GM23338 (cell line): ENCODE measurements around the gene ASZ1. TPM values are rescaled to one million over a fixed set of nuclear protein-coding genes. Genes with fewer than 3 reads are reported as not detected.

Experiments
- ATAC-seq: fragments of 200-7000 bp; cut with Tn5 transposase; 3 replicates; pipeline ENCODE4 v1.9.1; 2020
- DNase-seq: peaks from one replicate; pipeline ENCODE4 v3.0.0-alpha.2; 2015; ENCODE audit warnings: low spot score
- H2AFZ ChIP-seq: fragments of 200-600 bp; sonication (generic); 2 replicates; pipeline ENCODE4 v1.8.0; 2016; ENCODE audit warnings: antibody characterized with exemption, mild to moderate bottlenecking, moderate library complexity
- H3F3A ChIP-seq: fragments of 200-600 bp; sonication (generic); replicated peaks from 2 replicates; pipeline ENCODE4 v1.8.0; 2017; ENCODE audit warnings: antibody characterized with exemption, mixed run types, low read depth
- H3K27ac ChIP-seq: fragments of 200-600 bp; sonication (generic); 2 replicates; pipeline ENCODE4 v1.6.1; 2016; ENCODE audit warnings: low read depth
- H3K27me3 ChIP-seq: fragments of 200-600 bp; sonication (generic); 2 replicates; pipeline ENCODE4 v1.8.0; 2016; ENCODE audit warnings: mild to moderate bottlenecking, mixed run types, moderate library complexity; ENCODE audit not compliant: insufficient read depth
- H3K36me3 ChIP-seq: fragments of 200-600 bp; sonication (generic); 2 replicates; pipeline ENCODE4 v1.8.0; 2016; ENCODE audit warnings: mild to moderate bottlenecking; ENCODE audit not compliant: insufficient read depth
- H3K4me1 ChIP-seq: fragments of 200-600 bp; sonication (generic); 2 replicates; pipeline ENCODE4 v1.8.0; 2016; ENCODE audit warnings: mild to moderate bottlenecking, moderate library complexity; ENCODE audit not compliant: insufficient read depth
- H3K4me2 ChIP-seq: fragments of 200-600 bp; sonication (generic); 2 replicates; pipeline ENCODE4 v1.7.1; 2017; ENCODE audit warnings: mixed run types
- H3K4me3 ChIP-seq: fragments of 200-600 bp; sonication (generic); 2 replicates; pipeline ENCODE4 v1.6.1; 2016; ENCODE audit warnings: mixed run types
- H3K79me2 ChIP-seq: fragments of 200-600 bp; sonication (generic); replicated peaks from 2 replicates; pipeline ENCODE4 v1.8.0; 2017; ENCODE audit warnings: mild to moderate bottlenecking; ENCODE audit not compliant: insufficient read depth
- H3K9me2 ChIP-seq: fragments of 200-600 bp; sonication (generic); 2 replicates; pipeline ENCODE4 v1.8.0; 2017; ENCODE audit not compliant: insufficient read depth
- H4K20me1 ChIP-seq: fragments of 200-600 bp; sonication (generic); replicated peaks from 2 replicates; pipeline ENCODE4 v1.8.0; 2017; ENCODE audit warnings: mild to moderate bottlenecking; ENCODE audit not compliant: insufficient read depth
- H3K27ac Mint-ChIP-seq: 2 replicates; pipeline ENCODE4 v1.8.0; 2020; ENCODE audit warnings: inconsistent platforms, mild to moderate bottlenecking, moderate library complexity, mixed read lengths
- H3K27me3 Mint-ChIP-seq: 3 replicates; pipeline ENCODE4 v1.8.0; 2022; ENCODE audit warnings: low read depth, mild to moderate bottlenecking, moderate library complexity, mixed read lengths, inconsistent platforms; ENCODE audit not compliant: insufficient read depth, poor library complexity
- H3K36me3 Mint-ChIP-seq: 3 replicates; pipeline ENCODE4 v1.8.0; 2021; ENCODE audit warnings: low read depth, mild to moderate bottlenecking, inconsistent platforms, moderate library complexity, mixed read lengths
- H3K4me1 Mint-ChIP-seq: 3 replicates; pipeline ENCODE4 v1.8.0; 2020; ENCODE audit warnings: mild to moderate bottlenecking, inconsistent platforms, mixed read lengths
- H3K4me3 Mint-ChIP-seq: 3 replicates; pipeline ENCODE4 v1.8.0; 2021; ENCODE audit warnings: moderate library complexity, mild to moderate bottlenecking, inconsistent platforms, mixed read lengths
- H3K9me3 Mint-ChIP-seq: 3 replicates; pipeline ENCODE4 v1.8.0; 2020; ENCODE audit warnings: moderate library complexity, mild to moderate bottlenecking, inconsistent platforms, mixed read lengths
- EZH2 ChIP-seq: fragments of 200-600 bp; sonication (generic); IDR thresholded peaks from one replicate; pipeline ENCODE4 v1.8.0; 2017; ENCODE audit warnings: antibody characterized with exemption, mild to moderate bottlenecking, low read depth; ENCODE audit not compliant: unreplicated experiment
- EZH2phosphoT487 ChIP-seq: fragments of 200-600 bp; sonication (generic); IDR thresholded peaks from one replicate; pipeline ENCODE4 v1.8.1; 2018; ENCODE audit warnings: antibody characterized with exemption; ENCODE audit not compliant: unreplicated experiment
- POLR2AphosphoS5 ChIP-seq: IDR thresholded peaks from 2 replicates; pipeline ENCODE4 v1.6.1; 2016; ENCODE audit warnings: antibody characterized with exemption, low read depth
- STAT1 ChIP-seq: IDR thresholded peaks from one replicate; pipeline ENCODE4 v1.6.1; 2016; ENCODE audit warnings: antibody characterized with exemption; ENCODE audit not compliant: unreplicated experiment
- ZNF114 ChIP-seq: fragments of 250-450 bp; sonication (Bioruptor Pico); IDR thresholded peaks from 2 replicates; pipeline ENCODE4 v1.5.0; 2020; ENCODE audit warnings: mild to moderate bottlenecking, moderate library complexity
- polyA plus RNA-seq: library from polyadenylated mRNA; unstranded; fragments of >200 nt; fragmentation: Nextera tagmentation; extraction: Ambion mirVana; gene quantifications from 2 replicates; pipeline ENCODE4 v1.2.1, GENCODE V29; 2016
- total RNA-seq: library from RNA; depleted of rRNA; stranded (reverse); fragments of >200 nt; shearing (Covaris generic); gene quantifications from 2 replicates; pipeline ENCODE4 v1.2.3, GENCODE V29; 2014
- TF ChIP-seq, protein P1 (sequence below): IDR thresholded peaks from one replicate; pipeline ENCODE4 v1.6.1; 2018; ENCODE audit warnings: antibody characterized with exemption; ENCODE audit not compliant: unreplicated experiment
- TF ChIP-seq, protein P2 (sequence below), 2 experiments: fragments of 200-600 bp in 1 of 2; sonication (generic) in 1 of 2; conservative IDR thresholded peaks; 2 replicates each; pipeline versions ENCODE4 v1.5.1 to v1.6.1; 2016 to 2017; ENCODE audit warnings: antibody characterized with exemption in 2 of 2, low read depth in 2 of 2, mild to moderate bottlenecking in 2 of 2, moderate library complexity in 1 of 2

Gene ASZ1
- total and polyA plus RNA-seq, 2 experiments from 2014 or later, result not detected

DNA sequence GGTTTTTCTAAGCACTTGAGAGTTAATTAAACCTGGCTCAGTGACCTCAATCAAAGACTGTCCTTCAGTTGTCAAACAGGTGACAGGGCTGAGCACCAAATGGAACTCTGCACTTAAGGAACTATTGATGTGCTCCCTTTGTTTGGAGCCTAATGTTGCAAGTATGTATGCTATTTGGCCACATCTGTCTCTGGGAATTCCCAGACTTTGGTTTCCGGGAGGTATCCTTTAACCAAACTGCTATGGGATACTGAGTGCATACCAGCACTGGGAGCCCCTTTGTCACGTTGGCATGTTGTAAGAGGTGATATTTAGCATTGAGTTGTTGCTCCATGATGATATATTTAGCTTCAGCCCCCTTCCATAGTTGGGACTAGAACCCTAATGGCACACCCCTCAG lies 25.2 kb downstream of the ASZ1 start:
- Histone ChIP-seq H3K4me2 (no peak overlapping the region), H3K4me1 (no peaks in the 10 kb centered on the region)
- peaks cover 3% of the 10 kb centered on the region for H3K27me3 Mint-ChIP-seq

DNA sequence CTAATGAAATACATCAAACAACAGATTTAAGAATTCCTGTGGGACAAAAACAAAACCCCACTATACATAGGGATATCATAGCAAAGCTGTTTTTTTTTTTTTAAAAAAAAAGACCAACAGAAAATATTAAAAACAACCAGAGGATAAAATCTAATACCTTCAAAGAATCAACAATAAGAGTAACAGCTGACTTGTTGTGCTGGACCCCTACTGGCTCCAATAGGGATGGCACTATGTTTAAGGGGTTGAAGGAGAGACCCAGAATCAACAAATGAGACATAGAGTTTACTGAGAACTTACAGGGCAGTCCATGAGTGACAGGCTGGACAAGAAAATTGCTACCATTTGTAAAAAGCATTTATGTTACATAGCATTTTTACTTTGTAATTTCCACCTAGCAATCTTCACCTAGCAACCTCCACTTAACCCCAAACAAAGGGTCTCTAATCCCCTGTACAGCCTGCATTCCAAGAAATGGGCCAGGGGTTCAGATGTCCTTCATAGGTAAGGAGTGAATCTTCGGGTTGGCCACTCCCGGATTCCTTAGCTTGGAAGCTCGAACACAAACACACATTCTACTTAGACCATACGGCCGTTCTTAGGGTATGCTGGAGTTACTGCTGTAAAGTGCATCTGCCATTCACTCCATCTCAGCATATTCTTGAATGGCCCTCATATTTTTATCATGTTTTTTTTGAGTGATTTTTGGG lies 25.8 kb downstream of the ASZ1 start:
- peaks cover 6% of the 10 kb centered on the region; the same call in 2 of the 3 replicates for H3K4me1 Mint-ChIP-seq
- no peaks in the 10 kb centered on the region for H3K79me2 ChIP-seq
- peak; percentile 73 for ATAC-seq
- H2AFZ ChIP-seq, result no peak overlapping the region
- H3K27me3 Mint-ChIP-seq, result peaks cover 3% of the 10 kb centered on the region
- no peaks in the 10 kb centered on the region for H3K27me3 ChIP-seq
- no peaks in the 10 kb centered on the region for H3F3A ChIP-seq
- no peaks in the 10 kb centered on the region for H3K9me3 Mint-ChIP-seq
- no peak overlapping the region for H3K4me3 Mint-ChIP-seq
- no peaks in the 10 kb centered on the region for H3K36me3 ChIP-seq
- H3K27ac Mint-ChIP-seq, result no peak overlapping the region
- peak; percentile 58 for DNase-seq
- TF ChIP-seq EZH2phosphoT487, result no peak
- TF ChIP-seq, protein P1, sequence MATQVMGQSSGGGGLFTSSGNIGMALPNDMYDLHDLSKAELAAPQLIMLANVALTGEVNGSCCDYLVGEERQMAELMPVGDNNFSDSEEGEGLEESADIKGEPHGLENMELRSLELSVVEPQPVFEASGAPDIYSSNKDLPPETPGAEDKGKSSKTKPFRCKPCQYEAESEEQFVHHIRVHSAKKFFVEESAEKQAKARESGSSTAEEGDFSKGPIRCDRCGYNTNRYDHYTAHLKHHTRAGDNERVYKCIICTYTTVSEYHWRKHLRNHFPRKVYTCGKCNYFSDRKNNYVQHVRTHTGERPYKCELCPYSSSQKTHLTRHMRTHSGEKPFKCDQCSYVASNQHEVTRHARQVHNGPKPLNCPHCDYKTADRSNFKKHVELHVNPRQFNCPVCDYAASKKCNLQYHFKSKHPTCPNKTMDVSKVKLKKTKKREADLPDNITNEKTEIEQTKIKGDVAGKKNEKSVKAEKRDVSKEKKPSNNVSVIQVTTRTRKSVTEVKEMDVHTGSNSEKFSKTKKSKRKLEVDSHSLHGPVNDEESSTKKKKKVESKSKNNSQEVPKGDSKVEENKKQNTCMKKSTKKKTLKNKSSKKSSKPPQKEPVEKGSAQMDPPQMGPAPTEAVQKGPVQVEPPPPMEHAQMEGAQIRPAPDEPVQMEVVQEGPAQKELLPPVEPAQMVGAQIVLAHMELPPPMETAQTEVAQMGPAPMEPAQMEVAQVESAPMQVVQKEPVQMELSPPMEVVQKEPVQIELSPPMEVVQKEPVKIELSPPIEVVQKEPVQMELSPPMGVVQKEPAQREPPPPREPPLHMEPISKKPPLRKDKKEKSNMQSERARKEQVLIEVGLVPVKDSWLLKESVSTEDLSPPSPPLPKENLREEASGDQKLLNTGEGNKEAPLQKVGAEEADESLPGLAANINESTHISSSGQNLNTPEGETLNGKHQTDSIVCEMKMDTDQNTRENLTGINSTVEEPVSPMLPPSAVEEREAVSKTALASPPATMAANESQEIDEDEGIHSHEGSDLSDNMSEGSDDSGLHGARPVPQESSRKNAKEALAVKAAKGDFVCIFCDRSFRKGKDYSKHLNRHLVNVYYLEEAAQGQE, result no peak
- TF ChIP-seq, protein P2, sequence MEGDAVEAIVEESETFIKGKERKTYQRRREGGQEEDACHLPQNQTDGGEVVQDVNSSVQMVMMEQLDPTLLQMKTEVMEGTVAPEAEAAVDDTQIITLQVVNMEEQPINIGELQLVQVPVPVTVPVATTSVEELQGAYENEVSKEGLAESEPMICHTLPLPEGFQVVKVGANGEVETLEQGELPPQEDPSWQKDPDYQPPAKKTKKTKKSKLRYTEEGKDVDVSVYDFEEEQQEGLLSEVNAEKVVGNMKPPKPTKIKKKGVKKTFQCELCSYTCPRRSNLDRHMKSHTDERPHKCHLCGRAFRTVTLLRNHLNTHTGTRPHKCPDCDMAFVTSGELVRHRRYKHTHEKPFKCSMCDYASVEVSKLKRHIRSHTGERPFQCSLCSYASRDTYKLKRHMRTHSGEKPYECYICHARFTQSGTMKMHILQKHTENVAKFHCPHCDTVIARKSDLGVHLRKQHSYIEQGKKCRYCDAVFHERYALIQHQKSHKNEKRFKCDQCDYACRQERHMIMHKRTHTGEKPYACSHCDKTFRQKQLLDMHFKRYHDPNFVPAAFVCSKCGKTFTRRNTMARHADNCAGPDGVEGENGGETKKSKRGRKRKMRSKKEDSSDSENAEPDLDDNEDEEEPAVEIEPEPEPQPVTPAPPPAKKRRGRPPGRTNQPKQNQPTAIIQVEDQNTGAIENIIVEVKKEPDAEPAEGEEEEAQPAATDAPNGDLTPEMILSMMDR (conservative IDR thresholded peaks at IDR 0.05; ENCODE audit: low read depth in 2 of 2), result peak; percentile 37 to 59
- no peak overlapping the region for H3K27ac ChIP-seq
- H3K36me3 Mint-ChIP-seq, result no peaks in the 10 kb centered on the region
- H3K4me2 ChIP-seq, result no peak overlapping the region
- no peaks in the 10 kb centered on the region for H3K4me1 ChIP-seq
- no peak overlapping the region for H3K4me3 ChIP-seq
- no peaks in the 10 kb centered on the region for H3K9me2 ChIP-seq
- H4K20me1 ChIP-seq, result no peaks in the 10 kb centered on the region

More for the DNA sequence above, 25.2 kb downstream of the ASZ1 start:
- H2AFZ ChIP-seq, result no peak overlapping the region
- H3K27ac ChIP-seq, result no peak overlapping the region
- H3F3A ChIP-seq, result no peaks in the 10 kb centered on the region
- H3K36me3 ChIP-seq, result no peaks in the 10 kb centered on the region
- DNase-seq (peak; percentile 14), ATAC-seq (no peak)
- H3K27me3 ChIP-seq, result no peaks in the 10 kb centered on the region
- no peak overlapping the region for H3K4me3 ChIP-seq
- no peaks in the 10 kb centered on the region for H3K9me2 ChIP-seq
- H3K36me3 Mint-ChIP-seq, result no peaks in the 10 kb centered on the region
- no peak overlapping the region for H3K27ac Mint-ChIP-seq
- no peak overlapping the region for H3K4me3 Mint-ChIP-seq
- TF ChIP-seq STAT1 (no peak), POLR2AphosphoS5 (no peak), ZNF114 (no peak), EZH2 (no peak)
- TF ChIP-seq, protein P2 (conservative IDR thresholded peaks at IDR 0.05; ENCODE audit: low read depth in 2 of 2), result no peak
- no peaks in the 10 kb centered on the region for H3K9me3 Mint-ChIP-seq
- peaks cover 4% of the 10 kb centered on the region; the same call in 2 of the 3 replicates for H3K4me1 Mint-ChIP-seq
- H3K79me2 ChIP-seq, result no peaks in the 10 kb centered on the region
- H4K20me1 ChIP-seq, result no peaks in the 10 kb centered on the region
